Endothelial cell of umbilical vein (primary cell): Measurements from ENCODE around the gene CERK. TPM values are rescaled to one million over a fixed set of nuclear protein-coding genes. Genes with fewer than 3 reads are reported as not detected.

Experiments used
- BruUV-seq: library from RNA; stranded (reverse); fragments of 400-500 nt; replicated peaks from 2 replicates; lab custom pipeline; 2021; lab: Mats Ljungman, UMichigan
- CTCF ChIA-PET: fragments of 300-600, 350-600 bp; sonication (Branson Sonifier 250); formaldehyde crosslinking; loops from one replicate; lab custom pipeline; 2021; ENCODE audit warnings: antibody characterized with exemption, inconsistent platforms; lab: Charles Lee
- POLR2A ChIA-PET: fragments of 300-600, 350-600 bp; sonication (Branson Sonifier 250); formaldehyde crosslinking; loops from one replicate; lab custom pipeline; 2021; ENCODE audit warnings: antibody characterized with exemption, inconsistent platforms; lab: Charles Lee
- DNase-seq: peaks from one replicate; pipeline ENCODE4 v3.0.0-alpha.2; 2011; ENCODE audit warnings: low read depth, low spot score
- FAIRE-seq: peaks from 2 replicates; lab custom pipeline; 2011; peaks lifted over from hg19 to GRCh38; lab: Jason Lieb, UNC
- H2AFZ ChIP-seq: 2 replicates; pipeline ENCODE4 v1.6.0; 2012; ENCODE audit warnings: low read depth, low read length, control low read depth, inconsistent platforms
- H3K27ac ChIP-seq: 2 replicates; pipeline ENCODE4 v1.5.1; 2011; ENCODE audit warnings: low read depth, mild to moderate bottlenecking, control low read depth, low read length, moderate library complexity; ENCODE audit not compliant: insufficient read depth
- H3K27me3 ChIP-seq, 2 experiments: 2 replicates each; pipeline versions ENCODE4 v1.6.0 to v1.6.1; 2011; ENCODE audit warnings: low read length in 2 of 2, mixed read lengths in 1 of 2; ENCODE audit not compliant: control insufficient read depth in 2 of 2, insufficient read depth in 2 of 2
- H3K36me3 ChIP-seq, 2 experiments: 2 replicates in 1 of 2; 3 replicates in 1 of 2; pipeline ENCODE4 v1.5.1; 2011; ENCODE audit warnings: low read length in 2 of 2, mild to moderate bottlenecking in 1 of 2, moderate library complexity in 1 of 2; ENCODE audit not compliant: control insufficient read depth in 2 of 2, insufficient read depth in 2 of 2; ENCODE audit errors: extremely low read depth in 1 of 2
- H3K4me1 ChIP-seq: 3 replicates; pipeline ENCODE4 v1.5.1; 2011; ENCODE audit warnings: mild to moderate bottlenecking, low read length; ENCODE audit not compliant: control insufficient read depth, insufficient read depth; ENCODE audit errors: extremely low read depth
- H3K4me2 ChIP-seq: 2 replicates; pipeline ENCODE4 v1.6.1; 2011; ENCODE audit warnings: low read length, control low read depth, mixed read lengths; ENCODE audit not compliant: insufficient read depth
- H3K4me3 ChIP-seq, 3 experiments: fragments of 200-600 bp in 1 of 3; sonication (generic), shearing (Covaris generic) in 1 of 3; replicated peaks in 1 of 3; 2 replicates each; pipeline ENCODE4 v1.5.1; 2011 to 2016; ENCODE audit warnings: control low read depth in 3 of 3, low read length in 3 of 3, mild to moderate bottlenecking in 2 of 3, inconsistent platforms in 1 of 3, low read depth in 1 of 3, moderate library complexity in 1 of 3; ENCODE audit not compliant: insufficient read depth in 1 of 3
- H3K79me2 ChIP-seq: 2 replicates; pipeline ENCODE4 v1.6.0; 2012; ENCODE audit warnings: low read length, inconsistent platforms; ENCODE audit not compliant: control insufficient read depth, insufficient read depth
- H3K9ac ChIP-seq: replicated peaks from 2 replicates; pipeline ENCODE3; 2011; ENCODE audit warnings: low read length, control low read depth; ENCODE audit not compliant: insufficient read depth; ENCODE audit errors: extremely low read depth
- H3K9me1 ChIP-seq: replicated peaks from 3 replicates; pipeline ENCODE4 v1.6.0; 2011; ENCODE audit warnings: mild to moderate bottlenecking, low read length; ENCODE audit not compliant: control insufficient read depth, insufficient read depth; ENCODE audit errors: extremely low read depth
- H3K9me3 ChIP-seq: replicated peaks from 2 replicates; pipeline ENCODE4 v1.5.1; 2012; ENCODE audit warnings: low read length, inconsistent platforms; ENCODE audit not compliant: control insufficient read depth, insufficient read depth
- H4K20me1 ChIP-seq: replicated peaks from 2 replicates; pipeline ENCODE3; 2011; ENCODE audit warnings: mild to moderate bottlenecking, low read length; ENCODE audit not compliant: control insufficient read depth, insufficient read depth; ENCODE audit errors: extremely low read depth
- CTCF ChIP-seq, 2 donors: IDR thresholded peaks; 1 replicate in 1 of 2; 2 replicates in 1 of 2; pipeline ENCODE4 v1.5.1; 2011; ENCODE audit warnings: low read length in 2 of 2, mild to moderate bottlenecking in 2 of 2, moderate library complexity in 2 of 2, control low read depth in 1 of 2, inconsistent platforms in 1 of 2, low read depth in 1 of 2; ENCODE audit not compliant: insufficient read depth in 1 of 2; ENCODE audit errors: extremely low read depth in 1 of 2
- EZH2 ChIP-seq: IDR thresholded peaks from 2 replicates; pipeline ENCODE4 v1.6.1; 2012; ENCODE audit warnings: borderline replicate concordance, low read depth, mild to moderate bottlenecking, moderate library complexity, low read length, inconsistent platforms; ENCODE audit not compliant: severe bottlenecking
- FOS ChIP-seq: IDR thresholded peaks from 2 replicates; pipeline ENCODE4 v1.6.1; 2011; ENCODE audit warnings: mild to moderate bottlenecking, low read length, moderate library complexity, borderline replicate concordance; ENCODE audit not compliant: insufficient read depth
- GATA2 ChIP-seq: IDR thresholded peaks from 2 replicates; pipeline ENCODE4 v1.7.0; 2011; ENCODE audit warnings: low read depth, mild to moderate bottlenecking, moderate library complexity, mixed read lengths, low read length; ENCODE audit not compliant: insufficient read length, insufficient read depth
- JUN ChIP-seq: IDR thresholded peaks from 2 replicates; pipeline ENCODE4 v1.6.1; 2011; ENCODE audit warnings: borderline replicate concordance, low read depth; ENCODE audit not compliant: insufficient read length, insufficient read depth
- MAX ChIP-seq: IDR thresholded peaks from 2 replicates; pipeline ENCODE4 v1.6.1; 2011; ENCODE audit not compliant: insufficient read depth, insufficient read length
- MYC ChIP-seq: IDR thresholded peaks from one replicate; pipeline ENCODE4 v1.6.1; 2011; ENCODE audit warnings: mild to moderate bottlenecking, low read depth, low read length
- POLR2A ChIP-seq: IDR thresholded peaks from 2 replicates; pipeline ENCODE4 v1.6.1; 2012; ENCODE audit warnings: low read depth, mild to moderate bottlenecking, control low read depth, low read length
- POLR2AphosphoS5 ChIP-seq: IDR thresholded peaks from 2 replicates; pipeline ENCODE4 v1.6.1; 2012; ENCODE audit warnings: low read depth, mild to moderate bottlenecking, control low read depth, low read length, moderate library complexity; ENCODE audit not compliant: insufficient read depth
- dilution Hi-C: fragments of 300-500 bp; cut with MboI; formaldehyde crosslinking; loops from one replicate; pipeline ENCODE4 v1.15.0; 2019; ENCODE audit warnings: low sequenced_read_pairs; ENCODE audit not compliant: extremely low pct_ligation_motif_present
- intact Hi-C: fragments of 100-400 bp; cut with micrococcal nuclease; formaldehyde crosslinking; loops from one replicate; pipeline ENCODE4 v1.10.0; 2022
- polyA plus RNA-seq, 4 experiments: library from polyadenylated mRNA; depleted of rRNA in 3 of 4; stranded (reverse) in 3 of 4; unstranded in 1 of 4; fragments of >200 nt; gene quantifications; 2 replicates each; pipeline versions ENCODE4 v1.2.1 to v1.2.3, GENCODE V29; 2011 to 2012; ENCODE audit warnings: missing spikeins in 1 of 4
- total RNA-seq: library from RNA; stranded (reverse); gene quantifications from 2 replicates; pipeline ENCODE4 v1.2.3, GENCODE V29; 2021

Gene CERK
- total and polyA plus RNA-seq, 2 donors (not counting 3 experiments of a cell fraction or from before 2014, with no cell fraction given): 61.1 to 88.0 TPM

- BruUV-seq: no TSS peak
- no peak overlapping the region for H3K27ac ChIP-seq
- no peaks in the 10 kb centered on the region for H4K20me1 ChIP-seq
- FAIRE-seq: no peak
- TF ChIP-seq POLR2A (no peak), GATA2 (no peak), JUN (no peak), POLR2AphosphoS5 (no peak), FOS (no peak), EZH2 (no peak), CTCF (IDR thresholded peaks at IDR 0.05; ENCODE audit: extremely low read depth in 1 of 2, insufficient read depth in 1 of 2, low read depth in 1 of 2, low read length in 2 of 2) (no peak), MYC (no peak), MAX (no peak)
- dilution Hi-C loops (no loop called here), intact Hi-C loops (no loop called here)
- H3K9me1 ChIP-seq: no peaks in the 10 kb centered on the region
- ChIA-PET POLR2A (no interaction called here), CTCF (no interaction called here)
- no peaks in the 10 kb centered on the region for H3K36me3 ChIP-seq
- no peaks in the 10 kb centered on the region for H3K9me3 ChIP-seq
- H2AFZ ChIP-seq: no peak overlapping the region
- H3K27me3 ChIP-seq: no peaks in the 10 kb centered on the region
- H3K4me1 ChIP-seq: no peaks in the 10 kb centered on the region
- no peak overlapping the region for H3K9ac ChIP-seq
- H3K4me3 ChIP-seq: no peak overlapping the region
- no peaks in the 10 kb centered on the region for H3K79me2 ChIP-seq
- no peak for DNase-seq
- H3K4me2 ChIP-seq: no peak overlapping the region
Observed at GRCh38 chr22:46657996-46658947, 79.8 kb downstream of the CERK start.
